ENCODE results near the gene SERTAD4. TPM values are rescaled to one million over a fixed set of nuclear protein-coding genes. Genes with fewer than 3 reads are reported as not detected.
A peak's percentile ranks its signal among the peaks of the same experiment; 100 is the strongest.

Gene SERTAD4
- total RNA-seq, 2 donors from 2014 or later = 1.0 TPM; not detected in 1

- WGBS, 2 donors = 25 to 44% methylated on average over 10 of the region's 10 CpGs
- intact Hi-C loops (cut with DNase I) = no loop called here
- no peaks in the 10 kb centered on the region for H3K9me3 ChIP-seq
- H3K27me3 ChIP-seq = peaks cover 0 to 12% of the 10 kb centered on the region in 2 donors
- DNase-seq (no peak), ATAC-seq (no peak)
- H3K27ac ChIP-seq = no peak overlapping the region
- TF ChIP-seq, protein P1, sequence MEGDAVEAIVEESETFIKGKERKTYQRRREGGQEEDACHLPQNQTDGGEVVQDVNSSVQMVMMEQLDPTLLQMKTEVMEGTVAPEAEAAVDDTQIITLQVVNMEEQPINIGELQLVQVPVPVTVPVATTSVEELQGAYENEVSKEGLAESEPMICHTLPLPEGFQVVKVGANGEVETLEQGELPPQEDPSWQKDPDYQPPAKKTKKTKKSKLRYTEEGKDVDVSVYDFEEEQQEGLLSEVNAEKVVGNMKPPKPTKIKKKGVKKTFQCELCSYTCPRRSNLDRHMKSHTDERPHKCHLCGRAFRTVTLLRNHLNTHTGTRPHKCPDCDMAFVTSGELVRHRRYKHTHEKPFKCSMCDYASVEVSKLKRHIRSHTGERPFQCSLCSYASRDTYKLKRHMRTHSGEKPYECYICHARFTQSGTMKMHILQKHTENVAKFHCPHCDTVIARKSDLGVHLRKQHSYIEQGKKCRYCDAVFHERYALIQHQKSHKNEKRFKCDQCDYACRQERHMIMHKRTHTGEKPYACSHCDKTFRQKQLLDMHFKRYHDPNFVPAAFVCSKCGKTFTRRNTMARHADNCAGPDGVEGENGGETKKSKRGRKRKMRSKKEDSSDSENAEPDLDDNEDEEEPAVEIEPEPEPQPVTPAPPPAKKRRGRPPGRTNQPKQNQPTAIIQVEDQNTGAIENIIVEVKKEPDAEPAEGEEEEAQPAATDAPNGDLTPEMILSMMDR (IDR thresholded peaks at IDR 0.05) = no peak
- no peak for TF ChIP-seq POLR2A (IDR thresholded peaks at IDR 0.05)
- H3K4me1 ChIP-seq = peaks cover 16% of the 10 kb centered on the region
- H3K4me3 ChIP-seq = no peak overlapping the region
- H3K36me3 ChIP-seq (replicated peaks in 1 of 2; ENCODE audit: insufficient read depth in 1 of 2, low read depth in 2 of 2) = no peaks in the 10 kb centered on the region
Measured at GRCh38 chr1:210234329-210234757, 1.7 kb downstream of the SERTAD4 start.

DNA sequence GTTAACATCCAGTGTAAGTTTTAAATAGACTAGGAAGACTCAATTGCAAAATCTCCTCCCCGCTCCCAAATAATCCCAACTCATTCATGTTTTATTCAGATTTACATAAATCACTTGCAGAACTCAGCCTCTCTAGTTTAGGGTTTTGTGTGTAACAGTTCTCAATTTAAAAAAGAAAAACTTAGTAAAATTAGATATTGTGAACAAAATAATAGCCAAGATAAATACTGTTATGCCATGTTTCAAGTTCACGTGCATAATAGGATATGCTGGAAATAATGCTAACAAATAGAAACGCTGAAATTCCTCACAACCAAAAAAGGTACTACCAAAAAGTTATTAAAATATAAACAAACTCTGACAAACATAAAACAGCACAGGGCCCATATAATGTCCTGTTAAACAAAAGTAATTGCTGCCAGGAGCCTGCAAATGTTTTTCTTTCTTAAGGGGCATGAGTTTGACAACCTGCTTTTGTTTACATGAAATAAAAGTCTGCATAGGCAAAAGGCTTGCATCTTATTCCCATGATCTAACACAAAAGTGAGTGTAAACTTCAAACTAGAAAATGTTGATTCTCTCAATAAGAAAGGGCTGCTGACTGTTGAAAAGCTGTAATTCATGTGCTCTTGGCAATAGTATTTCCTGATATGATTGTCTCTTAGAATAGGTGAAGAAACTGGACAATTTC is 2.9 kb downstream of the SERTAD4 start:
- H3K27me3 ChIP-seq = peaks cover 0 to 10% of the 10 kb centered on the region in 2 donors
- no peak overlapping the region for H3K4me3 ChIP-seq
- no peaks in the 10 kb centered on the region for H3K36me3 ChIP-seq (replicated peaks in 1 of 2; ENCODE audit: insufficient read depth in 1 of 2, low read depth in 2 of 2)
- intact Hi-C loops (cut with DNase I) = no loop called here
- peaks cover 16% of the 10 kb centered on the region for H3K4me1 ChIP-seq
- H3K9me3 ChIP-seq = no peaks in the 10 kb centered on the region
- 77 to 82% methylated on average over 3 of the region's 3 CpGs for WGBS, 2 donors
- DNase-seq = no peak
- no peak for ATAC-seq
- no peak overlapping the region for H3K27ac ChIP-seq
- TF ChIP-seq POLR2A (IDR thresholded peaks at IDR 0.05) = no peak
- TF ChIP-seq, protein P1 (IDR thresholded peaks at IDR 0.05) = no peak

DNA sequence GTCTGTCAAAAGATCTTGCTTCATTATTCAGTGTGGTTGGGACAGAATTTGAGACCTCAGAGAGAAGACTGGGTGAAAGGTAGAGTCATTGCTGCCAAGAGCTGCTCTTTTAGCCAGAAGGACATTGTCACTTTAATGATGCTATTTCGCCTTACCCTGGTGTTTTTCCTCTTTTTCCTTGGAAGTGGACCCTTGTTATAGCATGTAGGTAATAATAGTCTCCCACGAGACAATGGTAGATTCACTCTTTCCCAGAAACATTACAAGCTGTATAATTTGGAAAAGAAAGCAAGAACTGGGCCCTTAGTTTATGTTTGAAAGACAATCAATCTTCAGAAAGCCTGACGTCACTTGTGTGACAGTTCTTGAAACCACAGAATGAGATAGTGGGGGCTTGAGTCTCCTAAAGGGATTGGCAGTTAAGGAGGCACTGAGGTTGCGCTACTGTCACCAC is 3.8 kb downstream of the SERTAD4 start:
- no peaks in the 10 kb centered on the region for H3K9me3 ChIP-seq
- H3K4me3 ChIP-seq = no peak overlapping the region
- ATAC-seq (no peak), DNase-seq (no peak)
- no peak overlapping the region for H3K27ac ChIP-seq
- no peaks in the 10 kb centered on the region for H3K36me3 ChIP-seq (replicated peaks in 1 of 2; ENCODE audit: insufficient read depth in 1 of 2, low read depth in 2 of 2)
- intact Hi-C loops (cut with DNase I) = no loop called here
- H3K27me3 ChIP-seq = peaks cover 0 to 10% of the 10 kb centered on the region in 2 donors
- WGBS, 2 donors = 64 to 65% methylated on average over 4 of the region's 4 CpGs
- TF ChIP-seq, protein P1 (IDR thresholded peaks at IDR 0.05) = no peak
- no peak for TF ChIP-seq POLR2A (IDR thresholded peaks at IDR 0.05)
- H3K4me1 ChIP-seq = peaks cover 16% of the 10 kb centered on the region

GRCh38 chr1:210236840-210237409 is 4.3 kb downstream of the SERTAD4 start:
- H3K4me1 ChIP-seq = peaks cover 16% of the 10 kb centered on the region
- H3K4me3 ChIP-seq = no peak overlapping the region
- H3K36me3 ChIP-seq (replicated peaks in 1 of 2; ENCODE audit: insufficient read depth in 1 of 2, low read depth in 2 of 2) = no peaks in the 10 kb centered on the region
- no peak for TF ChIP-seq POLR2A (IDR thresholded peaks at IDR 0.05)
- TF ChIP-seq, protein P1 (IDR thresholded peaks at IDR 0.05) = no peak
- peak in 3 of 4 donors; percentile 25 to 33 (median 33) for DNase-seq
- peaks cover 0 to 10% of the 10 kb centered on the region in 2 donors for H3K27me3 ChIP-seq
- WGBS, 2 donors = 44 to 52% methylated on average over 10 of the region's 10 CpGs
- intact Hi-C loops (cut with DNase I) = no loop called here
- ATAC-seq = no peak
- H3K27ac ChIP-seq = no peak overlapping the region
- no peaks in the 10 kb centered on the region for H3K9me3 ChIP-seq
